Raji (cell line): ENCODE measurements around the gene RTL10.

Experiments used
- POLR2A ChIP-seq: IDR thresholded peaks from 2 replicates; pipeline ENCODE4 v1.6.1; 2011; ENCODE audit warnings: low read depth, low read length, control low read depth; ENCODE audit not compliant: insufficient read depth

The RTL10 gene

DNA sequence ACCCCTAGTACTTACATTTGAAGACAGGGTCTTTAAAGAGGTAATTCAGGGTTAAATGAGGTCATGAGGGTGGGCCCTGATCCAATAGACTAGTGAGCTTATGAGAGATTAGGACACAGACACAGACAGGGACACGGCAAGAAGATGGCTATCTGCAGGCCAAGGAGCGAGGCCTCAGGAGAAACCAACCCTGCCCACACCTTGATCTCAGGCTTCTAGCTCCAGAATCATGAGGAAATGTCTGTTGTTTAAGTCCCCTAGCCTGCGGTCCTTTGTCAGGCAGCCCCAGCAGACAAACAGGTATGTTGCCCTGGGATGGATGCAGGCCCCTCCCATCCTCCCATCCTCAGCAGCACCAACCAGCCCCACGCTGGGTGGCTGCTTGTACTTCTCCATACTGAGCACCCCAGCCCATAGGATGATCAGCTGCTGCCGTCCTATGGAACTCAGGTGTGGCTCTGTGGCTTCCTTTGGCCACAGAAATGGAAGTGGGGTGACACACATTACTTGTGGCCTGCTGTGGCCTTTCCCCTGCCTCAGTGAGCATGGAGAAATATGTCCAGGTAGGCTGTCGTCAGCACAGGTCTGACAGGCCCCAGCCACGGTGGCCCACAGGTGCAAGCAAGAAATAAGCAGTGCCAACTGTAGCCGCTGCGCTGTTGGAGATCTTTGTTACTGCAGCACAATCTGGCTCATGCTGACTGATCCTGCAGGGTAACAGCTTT, 7.9 kb downstream of the RTL10 start:
- no peak; the same call in 1 of the 2 replicates for TF ChIP-seq POLR2A

DNA sequence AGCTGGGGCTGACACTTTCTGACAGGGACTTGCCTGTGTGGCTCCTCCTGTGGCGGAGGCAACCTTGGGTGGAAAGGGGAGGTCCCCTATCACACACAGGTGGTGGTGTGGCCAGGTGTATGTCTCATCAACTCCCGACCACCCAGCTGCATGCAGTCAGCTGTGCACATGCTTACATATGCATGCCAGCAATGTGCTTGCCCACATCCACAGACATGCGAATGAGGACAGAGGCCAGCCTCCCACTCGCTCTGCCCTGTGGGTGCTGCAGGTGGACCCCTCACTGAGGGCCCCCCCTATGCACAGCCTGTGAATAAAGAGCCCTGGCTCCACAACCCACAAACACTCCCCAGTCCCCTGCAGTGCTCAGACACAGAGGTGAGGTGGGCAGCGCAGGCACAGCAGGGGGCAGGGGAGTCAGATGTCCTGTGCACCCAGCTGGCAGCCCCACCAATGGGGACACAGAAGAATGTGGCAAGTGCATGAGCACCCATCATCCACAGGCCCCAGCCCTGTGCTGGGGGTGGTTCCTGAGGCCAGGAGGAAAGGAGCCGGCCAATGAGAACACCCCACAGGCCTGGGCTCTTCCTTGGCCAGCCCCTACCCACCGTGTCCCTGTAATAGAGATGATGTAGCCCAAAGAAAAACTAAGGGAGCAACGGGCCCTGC, 9.5 kb downstream of the RTL10 start:
- TF ChIP-seq POLR2A: no peak

DNA sequence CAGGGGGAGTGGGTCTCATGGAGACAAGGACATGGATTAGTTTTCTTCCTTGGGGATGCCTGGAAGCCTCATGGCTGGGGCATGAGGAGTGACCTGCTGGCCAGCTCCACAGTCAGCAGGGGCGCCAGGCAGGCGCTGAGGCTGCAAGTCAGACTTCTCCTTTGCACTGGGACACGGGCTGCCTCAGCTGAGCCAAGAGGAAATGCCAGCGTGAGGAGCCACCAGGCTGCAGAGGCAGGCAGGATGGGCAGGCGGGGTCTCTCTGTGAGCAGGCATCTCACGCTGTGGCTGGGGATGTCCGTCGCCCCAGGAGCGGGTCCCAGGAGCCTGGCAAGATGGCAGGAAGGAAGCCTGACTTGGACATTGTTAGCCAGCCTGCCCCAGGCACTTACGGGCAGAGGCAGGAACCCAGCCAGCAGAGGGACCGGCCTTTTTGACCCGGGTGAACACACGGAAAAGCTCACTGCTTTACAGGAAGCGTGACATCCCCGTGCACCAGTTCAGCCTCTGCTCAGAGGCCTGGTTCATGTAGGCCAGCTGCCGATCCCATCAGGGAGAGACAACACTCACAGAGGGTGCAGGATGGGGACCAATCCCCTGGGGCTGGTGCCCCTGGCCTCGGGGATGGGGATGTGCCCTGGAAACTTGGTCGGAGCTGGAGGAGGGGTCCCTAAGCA, 10.2 kb downstream of the RTL10 start:
- no peak for TF ChIP-seq POLR2A

DNA sequence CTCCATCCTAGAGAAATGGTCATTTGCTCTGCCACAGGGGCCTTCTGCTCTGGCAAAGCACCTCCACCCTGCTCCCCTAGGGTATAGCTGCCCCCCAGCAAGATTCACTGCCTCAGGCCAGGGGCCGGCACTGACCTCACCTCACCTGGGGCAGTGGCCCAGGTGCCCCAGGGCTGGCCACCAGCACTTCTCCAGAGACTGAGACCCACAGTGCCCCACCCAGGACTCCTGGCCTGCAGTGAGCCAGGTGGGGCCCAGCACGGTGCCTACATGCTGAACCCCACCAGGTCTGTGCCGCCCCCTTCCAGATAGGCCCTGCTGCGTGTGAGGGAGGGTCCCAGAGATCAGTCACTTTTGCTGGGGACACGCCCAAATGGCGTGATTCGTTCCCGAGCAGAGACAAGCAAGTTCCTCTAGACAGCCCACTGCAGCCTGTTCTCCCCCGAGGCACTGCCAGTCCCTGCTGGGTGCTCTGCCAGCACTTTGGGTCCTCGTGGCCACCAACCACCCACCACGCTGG, 10.8 kb downstream of the RTL10 start:
- TF ChIP-seq POLR2A: no peak

DNA sequence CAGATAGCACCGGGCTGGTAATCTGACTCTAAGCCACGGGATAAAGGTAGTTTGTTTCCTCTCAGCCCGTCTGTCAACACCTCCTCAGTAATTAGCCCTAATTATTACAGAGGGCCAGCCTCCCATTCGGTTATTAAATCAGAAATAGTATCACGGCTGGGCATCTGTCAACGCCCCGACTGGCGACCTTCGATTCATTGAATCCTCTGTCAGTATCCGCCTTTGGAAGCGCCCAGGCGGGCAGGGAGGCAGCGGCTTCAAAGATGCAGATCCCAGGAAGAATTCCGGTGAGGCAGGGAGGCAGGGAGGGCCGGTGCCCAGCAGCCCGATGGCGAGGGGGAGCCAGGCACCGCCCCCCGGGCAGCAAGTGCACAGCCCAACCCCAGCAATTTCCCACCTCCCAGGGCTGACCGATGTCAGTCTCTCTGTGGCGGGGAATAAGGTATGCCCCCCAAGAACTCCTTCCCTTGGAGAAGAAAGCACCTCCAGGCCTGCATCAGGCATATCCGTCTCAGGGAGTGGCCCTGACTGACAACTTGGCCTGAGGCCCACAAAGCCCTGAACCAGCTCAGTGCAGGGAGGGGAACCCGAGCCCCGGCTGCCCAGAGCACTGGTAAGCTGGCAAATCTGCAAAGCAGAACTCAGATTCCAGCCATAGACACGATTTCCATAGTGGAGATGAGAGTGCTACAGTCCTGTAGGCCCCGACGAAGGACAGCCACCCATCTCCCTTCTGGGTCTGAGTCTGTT, 11.4 kb downstream of the RTL10 start:
- TF ChIP-seq POLR2A: no peak

DNA sequence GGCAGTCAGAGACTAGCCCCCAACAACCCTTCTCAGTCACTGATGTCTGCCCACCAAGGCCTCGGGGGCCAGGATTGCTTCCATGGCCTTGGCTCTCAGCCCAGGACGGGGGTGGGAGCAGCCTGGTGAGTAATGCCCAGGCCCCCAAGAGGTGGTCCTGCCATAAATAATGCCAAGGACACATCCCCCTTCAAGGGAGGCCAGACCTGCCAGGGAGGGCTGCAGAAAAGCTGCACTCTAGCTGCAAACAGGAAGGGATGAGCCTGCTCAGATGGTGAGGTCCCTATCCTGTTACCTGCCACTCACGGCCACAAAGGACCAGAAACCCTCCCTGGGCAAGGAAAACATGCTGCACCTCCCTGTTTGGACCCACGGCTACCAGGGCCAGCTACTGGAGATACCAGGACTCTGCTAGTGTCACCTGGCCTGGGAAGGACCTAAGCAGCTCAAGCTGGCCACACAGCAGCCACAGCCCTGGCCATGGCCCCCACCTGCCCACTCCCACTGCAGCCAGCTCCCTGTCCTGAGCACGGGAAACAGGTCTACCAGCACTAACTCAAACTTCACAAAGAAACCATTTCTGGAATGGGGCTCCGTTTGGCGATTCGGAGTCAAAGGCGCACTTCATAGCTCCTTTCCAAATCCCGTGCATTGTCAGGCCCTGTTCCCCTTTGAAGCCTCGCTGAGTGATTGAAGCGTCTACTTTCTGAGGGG, 12.1 kb downstream of the RTL10 start:
- TF ChIP-seq POLR2A: no peak

DNA sequence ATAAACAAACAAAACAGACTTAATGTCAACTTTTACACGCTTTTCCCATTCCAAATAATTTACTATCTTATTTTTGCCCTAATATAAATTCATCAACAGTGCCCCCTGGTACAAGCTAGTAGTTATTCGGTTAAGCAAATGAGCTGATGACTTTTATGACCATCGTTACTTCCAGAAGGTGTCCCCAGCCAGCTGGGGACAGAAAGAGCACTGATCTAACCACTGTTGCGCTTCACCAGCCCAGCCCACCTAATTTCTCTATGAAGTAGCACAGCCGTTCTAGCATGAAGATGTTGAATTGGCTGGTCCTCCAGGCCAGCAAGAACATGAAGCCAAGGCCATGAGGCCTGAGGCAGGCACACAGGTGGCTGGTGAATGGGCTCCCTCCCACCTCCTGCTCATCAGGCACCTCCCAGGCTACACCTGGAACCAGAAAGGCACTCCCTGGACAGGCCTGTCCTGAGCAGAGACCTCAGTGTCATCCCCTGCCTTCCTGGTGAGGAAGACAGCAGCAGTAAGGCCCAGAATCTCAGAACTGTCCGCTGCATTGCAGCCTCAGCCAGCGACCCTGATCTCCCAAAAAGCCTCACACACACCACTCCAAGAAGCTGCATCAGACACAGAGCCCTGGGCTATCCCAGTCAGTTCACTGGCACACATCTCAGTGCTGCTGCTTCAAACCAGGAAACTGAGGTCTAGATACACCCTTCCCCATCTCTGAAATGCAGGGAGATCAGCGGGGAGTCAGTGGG, 12.9 kb downstream of the RTL10 start:
- TF ChIP-seq POLR2A: no peak

DNA sequence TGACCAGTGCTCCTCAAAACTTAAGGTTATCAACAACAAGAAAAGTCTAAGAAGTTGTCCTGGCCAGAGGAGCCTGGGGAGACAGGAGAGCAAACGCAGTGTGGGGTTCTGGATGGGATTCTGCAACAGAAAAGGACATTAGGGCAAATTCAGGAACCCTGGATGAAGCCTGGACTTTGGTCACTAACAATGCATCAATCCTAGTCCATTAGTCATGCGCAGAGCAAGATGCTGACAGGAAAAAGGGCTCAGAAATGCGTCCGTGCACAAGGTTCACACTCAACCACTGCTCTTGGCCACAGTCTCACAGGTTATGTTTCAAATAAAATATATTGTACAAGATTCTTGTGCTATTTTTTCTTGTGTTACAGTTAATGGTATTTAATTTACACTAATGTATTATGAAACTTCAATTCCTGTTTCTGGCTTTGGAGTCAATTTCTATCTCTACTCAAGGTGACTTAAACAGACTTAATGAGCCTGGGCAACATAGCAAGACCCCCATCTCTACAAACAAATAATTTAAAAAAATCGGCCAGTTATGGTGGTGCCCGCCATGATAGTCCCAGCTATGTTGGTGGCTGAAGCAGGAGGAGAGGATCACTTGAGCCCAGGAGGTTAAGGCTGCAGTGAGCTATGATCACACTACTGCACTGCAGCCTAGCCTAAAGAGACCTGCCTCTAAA, 13.6 kb downstream of the RTL10 start:
- TF ChIP-seq POLR2A: no peak

DNA sequence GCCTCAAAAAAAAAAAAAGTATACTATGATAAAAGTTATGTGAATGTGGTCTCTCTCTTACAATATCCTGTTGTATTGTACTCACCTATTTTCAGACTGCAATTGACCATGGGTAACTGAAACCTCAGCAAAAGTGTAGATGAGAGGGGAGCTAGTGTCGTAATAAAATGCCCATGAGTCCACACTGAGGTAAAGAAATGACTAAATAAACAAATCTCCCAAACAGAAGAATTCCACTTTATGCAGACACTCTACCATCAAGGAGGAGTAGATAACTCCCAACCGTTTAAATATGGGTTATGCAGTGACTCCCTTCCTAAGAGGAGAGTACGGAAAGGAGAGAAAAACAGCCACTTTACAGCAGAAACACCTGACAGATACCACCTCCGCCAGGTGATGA, 14.6 kb downstream of the RTL10 start:
- TF ChIP-seq POLR2A: no peak

DNA sequence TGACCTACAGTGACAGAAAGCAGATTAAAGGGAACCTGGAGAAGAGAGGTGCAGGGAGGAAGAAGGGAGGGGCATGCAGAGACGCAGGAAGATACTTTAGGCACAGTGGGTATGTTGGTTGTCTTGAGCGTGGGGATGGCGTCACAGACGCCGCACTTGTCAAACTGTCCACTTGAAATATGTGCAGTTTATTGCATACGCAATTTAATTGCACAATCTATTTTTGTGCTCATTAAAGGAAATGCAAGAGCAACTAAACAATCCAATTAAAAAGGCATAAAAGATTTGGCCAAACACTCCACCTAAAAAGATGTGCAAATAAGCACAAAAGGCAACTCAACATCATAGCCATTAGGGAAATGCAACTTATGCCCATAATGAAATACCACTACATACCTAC, 16.8 kb downstream of the RTL10 start:
- no peak for TF ChIP-seq POLR2A

DNA sequence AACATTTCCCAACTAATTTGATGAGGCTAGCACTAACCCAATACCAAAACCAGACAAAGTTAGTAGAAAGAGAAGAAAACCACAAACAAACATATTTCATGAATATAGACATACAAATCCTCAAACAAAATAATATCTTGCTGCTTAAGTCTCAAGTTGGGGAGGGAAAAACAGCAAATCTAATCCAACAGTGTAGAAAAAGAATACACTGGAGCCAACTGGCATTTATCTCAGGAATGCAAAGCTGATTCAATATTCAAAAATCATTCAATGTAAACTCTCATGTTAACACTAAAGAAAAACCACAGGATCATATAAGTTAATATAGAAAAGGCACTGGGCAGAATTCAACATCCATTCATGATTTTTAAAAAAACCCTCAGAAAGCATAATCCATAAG, 18.2 kb downstream of the RTL10 start:
- TF ChIP-seq POLR2A: no peak

DNA sequence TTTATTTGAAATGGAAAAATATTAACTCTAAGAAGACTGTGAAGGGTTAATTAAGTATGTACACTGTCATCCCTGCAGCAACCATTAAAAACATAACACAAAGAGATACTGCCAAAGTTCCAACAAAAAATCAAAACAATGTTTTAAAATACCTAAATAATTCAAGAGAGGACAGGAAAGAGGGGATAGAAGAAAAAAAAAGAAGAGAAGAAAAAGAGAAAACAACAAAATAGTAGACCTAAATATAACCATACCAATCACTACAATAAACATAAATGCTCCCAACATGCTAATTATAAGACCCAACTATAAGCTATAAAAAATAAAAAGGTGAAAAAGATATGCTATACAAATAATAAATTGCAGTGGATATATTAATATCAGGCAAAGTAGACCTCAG, 20.1 kb downstream of the RTL10 start:
- no peak for TF ChIP-seq POLR2A

DNA sequence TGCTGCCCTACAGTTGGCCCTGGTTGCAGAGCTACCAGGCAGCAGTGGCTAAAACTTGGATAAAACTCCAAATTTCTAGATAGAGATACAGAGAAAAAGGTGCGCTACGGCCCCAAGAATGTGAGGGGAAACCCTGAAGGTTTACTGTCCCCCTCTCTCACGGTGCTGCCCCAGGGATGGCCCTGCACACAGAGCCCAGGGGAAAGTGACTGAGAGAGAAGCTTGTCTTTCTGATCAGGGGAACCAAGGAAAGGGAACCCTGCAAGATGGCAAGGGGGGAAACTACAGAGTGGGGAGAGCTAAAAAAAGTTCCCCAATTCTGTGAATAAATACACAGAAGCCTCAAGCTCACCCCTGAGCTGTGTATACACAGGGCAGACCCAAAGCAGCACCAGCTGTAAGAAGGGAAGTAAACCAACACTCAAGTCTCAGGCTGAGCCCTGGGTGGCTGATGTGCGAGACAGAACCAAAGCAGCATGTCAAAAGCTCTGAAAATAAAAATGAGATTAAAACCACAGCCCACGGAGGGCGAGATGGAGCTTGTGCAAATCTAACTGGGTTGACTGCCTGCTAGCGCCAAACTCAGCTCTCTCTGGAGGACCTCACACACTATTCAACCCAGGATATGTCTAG, 22.1 kb downstream of the RTL10 start:
- no peak for TF ChIP-seq POLR2A

DNA sequence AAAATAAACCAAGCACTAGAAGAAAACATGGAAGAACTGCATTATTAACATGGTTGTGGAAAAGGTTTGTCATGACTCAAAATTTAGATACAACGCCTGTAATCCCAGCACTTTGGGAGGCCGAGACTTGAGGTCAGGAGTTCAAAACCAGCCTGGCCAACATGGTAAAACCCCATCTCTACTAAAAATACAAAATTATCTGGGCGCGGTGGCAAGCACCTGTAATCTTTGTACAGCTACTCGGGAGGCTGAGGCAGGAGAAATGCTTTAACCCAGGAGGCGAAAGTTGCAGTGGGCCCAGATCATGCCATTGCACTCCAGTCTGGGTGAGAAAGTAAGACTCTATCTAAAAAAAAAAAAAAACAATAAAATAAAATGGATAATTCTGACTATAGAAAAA, 23.7 kb downstream of the RTL10 start:
- no peak for TF ChIP-seq POLR2A

DNA sequence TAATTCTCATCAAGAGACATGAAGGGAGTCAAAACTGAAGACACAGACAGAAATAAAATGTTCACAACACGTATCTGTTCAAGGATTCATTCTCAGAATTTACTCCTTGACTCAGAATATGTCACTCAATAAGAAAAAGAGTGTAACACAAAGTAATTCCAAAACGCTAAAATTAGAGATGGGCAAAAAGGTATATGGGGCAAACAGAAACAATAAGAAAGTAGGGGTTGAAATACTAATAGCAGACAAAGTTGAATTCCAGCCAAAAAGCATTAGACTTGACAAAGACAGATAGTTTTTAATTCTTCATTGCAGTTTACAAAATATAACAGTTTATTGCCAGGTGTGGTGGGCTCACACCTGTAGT, 26.7 kb downstream of the RTL10 start:
- TF ChIP-seq POLR2A: no peak
